ENCODE results near the gene THSD4.

- TF ChIP-seq CTCF (conservative IDR thresholded peaks at IDR 0.05; ENCODE audit: low read length) (no peak), EZH2phosphoT487 (IDR thresholded peaks at IDR 0.05; ENCODE audit: borderline replicate concordance) (no peak)
Measured at GRCh38 chr15:71078506-71079207, 36.6 kb upstream of the THSD4 start.

All from Loucy (cell line).